Measurements from ENCODE around the gene RNU6-9. TPM values are rescaled to one million over a fixed set of nuclear protein-coding genes. Genes with fewer than 3 reads are reported as not detected.

RNU6-9 gene
- total RNA-seq, 2 donors from 2014 or later = not detected

DNA sequence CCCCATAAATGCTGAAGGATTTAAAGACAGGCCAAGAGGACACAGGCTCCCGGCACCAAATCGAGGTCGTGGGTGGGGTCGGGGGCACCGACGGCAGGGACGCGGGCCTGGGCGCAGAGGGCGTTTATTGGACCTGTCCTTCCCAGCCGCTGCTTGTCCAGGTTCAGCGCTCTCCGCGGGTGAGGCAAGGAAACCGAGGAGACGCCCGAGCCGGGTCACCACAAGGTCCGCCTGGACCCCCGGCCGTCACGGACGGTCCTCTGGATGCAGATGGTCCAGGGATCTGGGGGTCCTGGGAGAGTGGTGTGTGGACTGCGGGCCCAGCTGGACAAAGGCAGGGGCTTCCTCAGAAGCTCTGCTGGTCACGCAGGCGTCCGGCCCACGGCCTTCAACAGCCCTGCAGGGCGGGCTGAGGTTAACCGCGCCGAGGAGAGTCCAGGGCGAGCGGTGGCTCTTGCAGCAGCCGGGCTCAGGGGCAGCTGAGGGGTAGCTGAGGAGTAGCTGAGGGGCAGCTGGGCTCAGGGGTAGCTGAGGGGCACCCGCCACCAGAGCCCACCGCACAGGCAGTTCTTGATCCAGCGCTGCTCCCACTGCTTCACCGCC, 25.3 kb upstream of the RNU6-9 start:
- Mint-ChIP-seq H3K4me1 (peaks cover 18% of the 10 kb centered on the region), H3K36me3 (ENCODE audit: low read depth) (peaks cover 2% of the 10 kb centered on the region), H3K27me3 (no peaks in the 10 kb centered on the region), H3K4me3 (no peak overlapping the region), H3K27ac (peak overlapping the region; percentile 41)
- DNase-seq (no peak), ATAC-seq (no peak)
- H3K9me3 ChIP-seq (ENCODE audit: control insufficient read depth, low read length, poor library complexity, severe bottlenecking) = no peaks in the 10 kb centered on the region

DNA sequence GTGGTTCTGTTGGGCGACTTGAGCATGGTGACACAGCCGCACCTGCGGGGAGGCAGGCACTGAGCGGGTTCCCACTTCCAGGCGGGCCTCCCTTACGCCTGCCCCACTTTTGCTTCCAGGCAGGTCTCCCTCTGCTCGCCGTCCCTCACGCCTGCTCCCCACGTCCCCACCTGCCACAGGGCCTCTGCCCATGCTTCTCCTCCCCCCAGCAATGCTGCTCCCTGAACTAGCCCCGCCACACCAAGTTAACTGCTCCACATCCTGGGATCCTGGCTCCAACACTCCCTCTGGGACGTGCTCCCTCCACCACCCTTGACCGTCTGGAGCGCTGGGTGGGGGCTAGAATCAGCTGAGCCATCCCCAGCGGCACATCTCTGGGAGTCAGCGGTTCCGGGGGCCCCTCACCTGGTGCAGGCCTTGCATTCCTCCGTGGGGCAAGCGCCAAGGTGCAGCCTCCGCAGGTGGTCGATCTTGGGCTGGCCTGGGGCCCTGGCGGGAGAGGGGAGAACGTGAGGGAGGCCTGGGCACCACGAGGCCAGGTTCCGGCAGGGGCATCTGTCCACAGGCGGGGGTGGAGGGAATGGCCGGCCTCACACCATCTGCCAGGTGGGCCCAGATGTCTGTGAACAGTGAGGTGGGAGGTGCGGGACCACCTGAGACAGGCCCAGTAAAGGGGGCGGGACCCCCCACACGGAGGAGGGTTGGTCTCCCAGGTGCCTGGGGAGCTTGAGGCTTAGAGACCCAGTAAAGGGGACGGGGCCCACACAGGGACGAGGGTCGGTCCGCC, 24.6 kb upstream of the RNU6-9 start:
- Mint-ChIP-seq H3K4me3 (no peak overlapping the region), H3K4me1 (peaks cover 18% of the 10 kb centered on the region), H3K27ac (no peak overlapping the region), H3K36me3 (ENCODE audit: low read depth) (peaks cover 2% of the 10 kb centered on the region), H3K27me3 (no peaks in the 10 kb centered on the region)
- no peaks in the 10 kb centered on the region for H3K9me3 ChIP-seq (ENCODE audit: control insufficient read depth, low read length, poor library complexity, severe bottlenecking)
- ATAC-seq (no peak), DNase-seq (no peak)

DNA sequence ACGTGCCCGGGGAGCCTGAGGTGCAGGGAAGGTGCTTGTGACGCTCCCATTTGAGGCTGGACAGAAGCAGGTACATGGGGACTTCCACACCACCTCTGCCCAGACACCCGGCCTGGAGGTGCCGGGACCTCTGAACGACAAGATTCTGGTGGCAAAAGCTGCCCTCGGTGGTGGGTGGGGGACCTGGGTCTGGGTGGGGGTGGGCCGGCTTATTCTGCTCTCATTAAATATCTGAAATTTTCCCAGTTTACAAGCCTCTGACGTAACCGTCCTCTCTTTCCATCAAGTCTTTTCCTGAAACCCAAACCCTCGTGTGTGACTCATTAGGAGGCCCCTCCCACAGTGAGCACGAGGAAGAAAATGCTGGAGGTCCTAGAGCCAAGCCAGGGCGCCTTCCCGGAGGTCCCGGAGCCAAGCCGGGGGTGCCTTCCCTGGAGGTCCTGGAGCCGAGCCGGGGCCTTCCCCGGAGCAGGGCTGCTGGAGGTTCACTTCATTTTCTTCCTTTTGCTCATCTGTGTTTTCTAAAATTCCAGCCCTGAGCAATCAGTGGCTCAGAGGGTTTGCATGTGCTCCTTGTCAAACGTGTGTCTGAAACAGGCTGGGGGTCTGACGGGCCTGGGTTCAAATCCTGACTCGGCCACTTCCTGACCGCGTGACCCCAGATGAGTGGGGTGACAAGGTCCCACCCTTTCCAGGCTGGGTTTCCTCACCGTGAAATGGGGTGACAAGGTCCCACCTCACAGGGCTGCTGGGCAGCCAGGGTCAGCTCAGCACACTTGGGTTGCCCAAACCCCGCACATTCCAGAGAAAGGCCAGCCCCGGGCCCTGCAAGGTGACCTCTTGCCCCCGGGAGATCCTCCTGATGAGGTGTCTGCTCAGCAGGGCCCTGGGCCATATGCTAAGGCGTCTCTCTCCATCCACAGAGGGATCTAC, 23.8 kb upstream of the RNU6-9 start:
- ATAC-seq = no peak
- no peaks in the 10 kb centered on the region for H3K9me3 ChIP-seq (ENCODE audit: control insufficient read depth, low read length, poor library complexity, severe bottlenecking)
- no peak for DNase-seq
- peaks cover 16% of the 10 kb centered on the region for H3K4me1 Mint-ChIP-seq
- no peak overlapping the region for H3K4me3 Mint-ChIP-seq
- no peaks in the 10 kb centered on the region for H3K27me3 Mint-ChIP-seq
- H3K36me3 Mint-ChIP-seq (ENCODE audit: low read depth) = peaks cover 2% of the 10 kb centered on the region
- H3K27ac Mint-ChIP-seq = peak overlapping the region; percentile 87

DNA sequence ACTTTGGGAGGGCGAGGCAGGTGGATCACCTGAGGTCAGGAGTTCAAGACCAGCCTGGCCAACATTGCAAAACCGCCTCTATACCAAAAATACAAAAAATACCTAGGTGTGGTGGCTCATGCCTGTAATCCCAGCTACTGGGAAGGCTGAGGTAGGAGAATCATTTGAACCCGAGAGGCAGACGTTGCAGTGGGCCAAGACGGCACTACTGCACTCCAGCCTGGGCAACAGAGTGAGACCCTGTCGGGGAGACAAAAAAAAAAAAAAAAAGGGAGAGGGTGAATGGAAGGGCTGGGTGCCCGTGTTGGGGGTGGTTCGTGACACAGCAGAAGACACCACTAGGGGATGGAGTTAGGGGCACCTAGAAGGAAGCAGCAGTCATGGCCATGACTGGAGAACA, 23.0 kb upstream of the RNU6-9 start:
- peak overlapping the region; percentile 87 for H3K27ac Mint-ChIP-seq
- H3K27me3 Mint-ChIP-seq = no peaks in the 10 kb centered on the region
- no peak overlapping the region for H3K4me3 Mint-ChIP-seq
- H3K36me3 Mint-ChIP-seq (ENCODE audit: low read depth) = peaks cover 2% of the 10 kb centered on the region
- ATAC-seq (no peak), DNase-seq (no peak)
- no peaks in the 10 kb centered on the region for H3K9me3 ChIP-seq (ENCODE audit: control insufficient read depth, low read length, poor library complexity, severe bottlenecking)
- H3K4me1 Mint-ChIP-seq = peaks cover 16% of the 10 kb centered on the region

DNA sequence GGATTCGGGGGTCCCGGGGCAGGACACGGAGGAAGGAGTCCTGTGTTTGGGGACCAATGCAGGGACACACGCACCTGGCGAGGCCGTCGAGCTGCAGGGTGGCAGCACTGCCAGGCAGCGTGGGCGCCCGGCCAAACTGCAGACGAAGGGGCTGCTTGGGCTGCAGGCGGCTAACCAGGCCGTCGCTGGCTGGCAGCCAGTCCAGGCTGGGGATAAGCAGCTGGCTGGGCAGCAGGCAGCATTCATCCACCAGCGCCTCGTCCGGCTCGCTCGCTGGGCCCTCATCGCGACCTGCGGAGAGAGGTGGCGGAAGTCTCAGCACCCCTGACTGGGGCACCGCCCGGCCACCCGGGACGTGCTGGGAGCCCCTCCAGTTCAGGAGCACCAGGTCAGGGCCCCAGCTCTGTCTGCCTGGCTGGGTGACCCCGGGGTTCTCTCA, 22.3 kb upstream of the RNU6-9 start:
- H3K27ac Mint-ChIP-seq = peak overlapping the region; percentile 87
- H3K4me3 Mint-ChIP-seq = peak overlapping the region; percentile 89
- no peaks in the 10 kb centered on the region for H3K27me3 Mint-ChIP-seq
- ATAC-seq = no peak
- peaks cover 2% of the 10 kb centered on the region for H3K36me3 Mint-ChIP-seq (ENCODE audit: low read depth)
- peaks cover 16% of the 10 kb centered on the region for H3K4me1 Mint-ChIP-seq
- no peaks in the 10 kb centered on the region for H3K9me3 ChIP-seq (ENCODE audit: control insufficient read depth, low read length, poor library complexity, severe bottlenecking)
- DNase-seq = no peak

DNA sequence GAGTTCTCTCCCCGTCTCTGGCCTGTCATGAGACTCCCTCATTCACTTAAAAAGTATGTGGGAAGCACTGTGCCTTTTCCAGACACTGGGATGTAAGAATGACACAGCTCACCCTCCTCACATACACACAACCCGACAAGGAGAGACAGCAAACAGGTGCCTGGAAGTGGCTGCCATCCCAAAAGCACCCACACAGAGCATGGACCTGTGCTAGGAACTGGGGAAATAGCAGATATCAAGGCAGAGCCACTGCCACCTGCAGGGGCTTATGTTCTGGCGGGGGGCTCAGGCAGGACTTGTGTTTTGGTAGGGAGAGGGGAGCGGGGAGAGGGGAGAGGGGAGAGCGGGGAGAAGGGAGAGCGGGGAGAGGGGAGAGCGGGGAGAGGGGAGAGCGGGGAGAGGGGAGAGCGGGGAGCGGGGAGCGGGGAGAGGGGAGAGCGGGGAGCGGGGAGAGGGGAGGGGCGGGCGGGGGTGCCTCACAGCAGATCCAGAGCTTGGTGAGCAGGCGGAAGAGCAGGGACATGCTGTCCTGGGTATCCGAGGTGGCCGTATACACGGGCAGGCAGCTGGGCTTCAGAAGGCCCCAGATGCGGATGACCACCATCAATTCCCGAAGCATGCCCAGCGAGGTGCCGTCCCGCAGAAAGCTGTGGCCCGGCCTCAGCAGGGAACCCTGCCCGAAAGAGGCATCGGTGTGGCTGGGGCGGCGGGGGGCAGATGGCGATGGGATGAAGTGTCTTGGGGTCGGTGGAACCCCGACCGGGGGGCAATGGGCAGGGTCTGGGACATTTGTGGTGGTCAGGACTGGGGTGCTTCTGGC, 21.6 kb upstream of the RNU6-9 start:
- DNase-seq (no peak), ATAC-seq (no peak)
- H3K4me1 Mint-ChIP-seq = peaks cover 16% of the 10 kb centered on the region
- peak overlapping the region; percentile 89 for H3K4me3 Mint-ChIP-seq
- no peaks in the 10 kb centered on the region for H3K9me3 ChIP-seq (ENCODE audit: control insufficient read depth, low read length, poor library complexity, severe bottlenecking)
- no peaks in the 10 kb centered on the region for H3K27me3 Mint-ChIP-seq
- H3K36me3 Mint-ChIP-seq (ENCODE audit: low read depth) = peaks cover 2% of the 10 kb centered on the region
- peak overlapping the region; percentile 66 for H3K27ac Mint-ChIP-seq

DNA sequence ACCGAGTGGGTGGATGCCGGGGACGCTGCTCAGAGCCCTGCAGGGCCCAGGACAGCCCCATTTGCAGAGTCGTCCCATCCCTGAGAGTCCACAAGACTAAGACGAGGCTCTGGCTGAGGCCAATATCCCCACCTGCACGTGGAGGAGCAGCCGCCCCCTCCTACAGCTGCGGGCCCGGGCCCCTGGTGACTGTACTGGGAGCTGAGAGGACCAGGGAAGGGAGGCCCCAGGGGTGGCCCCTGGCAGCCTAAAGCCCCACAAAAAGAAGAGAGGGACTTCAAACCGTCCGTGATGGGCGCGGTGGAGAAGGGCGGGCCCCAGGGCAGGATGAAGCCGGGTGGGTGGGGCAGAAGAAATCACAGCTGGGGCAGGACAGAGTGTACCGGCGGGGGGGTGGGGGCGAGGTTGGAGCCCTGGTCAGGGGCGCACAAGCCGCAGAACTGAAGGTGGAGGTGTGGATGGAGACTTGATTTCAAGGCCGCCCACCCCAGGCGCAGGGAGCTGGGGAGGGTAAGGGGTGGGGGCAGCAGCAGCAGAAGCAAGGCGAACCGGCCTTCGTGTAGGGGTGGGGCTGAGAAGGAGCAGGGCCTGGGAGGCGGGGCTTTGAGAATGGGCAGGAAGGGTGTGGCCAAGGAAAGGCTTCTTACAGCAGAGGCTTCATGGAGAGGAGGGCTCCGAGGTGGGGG, 20.9 kb upstream of the RNU6-9 start:
- Mint-ChIP-seq H3K27me3 (no peaks in the 10 kb centered on the region), H3K27ac (peak overlapping the region; percentile 66), H3K4me1 (peaks cover 16% of the 10 kb centered on the region), H3K36me3 (ENCODE audit: low read depth) (peaks cover 2% of the 10 kb centered on the region), H3K4me3 (peak overlapping the region; percentile 89)
- DNase-seq (peak; percentile 70 to 79 (median 76)), ATAC-seq (peak; percentile 84)
- no peaks in the 10 kb centered on the region for H3K9me3 ChIP-seq (ENCODE audit: control insufficient read depth, low read length, poor library complexity, severe bottlenecking)

DNA sequence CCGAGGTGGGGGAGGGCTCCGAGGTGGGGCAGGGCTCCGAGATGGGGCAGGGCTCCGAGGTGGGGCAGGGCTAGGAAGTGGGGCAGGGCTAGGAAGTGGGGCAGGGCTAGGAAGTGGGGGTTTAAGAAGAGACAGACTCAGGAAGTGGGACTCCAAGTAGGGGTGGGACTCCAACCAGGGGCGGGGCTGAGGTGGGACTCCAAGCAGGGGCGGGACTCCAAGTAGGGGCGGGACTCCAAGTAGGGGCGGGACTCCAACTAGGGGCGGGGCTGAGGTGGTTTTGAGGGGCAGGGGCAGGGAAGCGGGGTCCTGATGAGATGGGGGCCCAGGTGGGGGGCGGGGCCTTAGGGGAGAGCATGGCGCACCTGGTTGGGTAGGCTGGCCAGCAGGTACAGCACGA, 20.2 kb upstream of the RNU6-9 start:
- DNase-seq (peak; percentile 57 to 81 (median 67)), ATAC-seq (peak; percentile 90)
- no peaks in the 10 kb centered on the region for H3K27me3 Mint-ChIP-seq
- H3K27ac Mint-ChIP-seq = peak overlapping the region; percentile 66
- peaks cover 2% of the 10 kb centered on the region for H3K36me3 Mint-ChIP-seq (ENCODE audit: low read depth)
- no peaks in the 10 kb centered on the region for H3K9me3 ChIP-seq (ENCODE audit: control insufficient read depth, low read length, poor library complexity, severe bottlenecking)
- H3K4me3 Mint-ChIP-seq = peak overlapping the region; percentile 89
- peaks cover 16% of the 10 kb centered on the region for H3K4me1 Mint-ChIP-seq

DNA sequence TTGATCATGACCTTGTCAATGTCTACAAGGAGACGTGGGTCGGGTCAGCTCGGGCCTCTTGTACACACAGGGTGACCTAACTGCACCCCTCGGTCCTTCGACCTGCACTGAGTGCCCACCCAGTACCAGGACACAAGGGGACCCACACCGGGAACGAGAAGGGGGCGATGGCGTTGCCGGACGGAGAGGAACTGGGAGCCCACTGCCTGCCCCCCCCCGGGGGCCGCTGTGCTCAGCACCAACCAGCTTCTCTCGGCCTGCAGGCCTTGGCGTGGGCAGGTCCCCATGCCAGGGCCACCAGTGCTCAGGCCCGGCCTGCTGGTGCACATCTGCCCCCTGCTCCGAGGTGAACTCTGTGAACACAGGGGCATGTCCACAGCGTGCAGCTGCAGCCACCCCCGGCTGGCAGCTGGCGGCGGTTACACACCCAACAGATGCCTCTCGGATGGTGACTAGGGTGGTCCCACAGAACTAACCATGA, 19.7 kb upstream of the RNU6-9 start:
- Mint-ChIP-seq H3K36me3 (ENCODE audit: low read depth) (peaks cover 2% of the 10 kb centered on the region), H3K4me3 (no peak overlapping the region), H3K27ac (no peak overlapping the region), H3K27me3 (no peaks in the 10 kb centered on the region), H3K4me1 (peaks cover 14% of the 10 kb centered on the region)
- no peaks in the 10 kb centered on the region for H3K9me3 ChIP-seq (ENCODE audit: control insufficient read depth, low read length, poor library complexity, severe bottlenecking)
- DNase-seq (no peak), ATAC-seq (no peak)

DNA sequence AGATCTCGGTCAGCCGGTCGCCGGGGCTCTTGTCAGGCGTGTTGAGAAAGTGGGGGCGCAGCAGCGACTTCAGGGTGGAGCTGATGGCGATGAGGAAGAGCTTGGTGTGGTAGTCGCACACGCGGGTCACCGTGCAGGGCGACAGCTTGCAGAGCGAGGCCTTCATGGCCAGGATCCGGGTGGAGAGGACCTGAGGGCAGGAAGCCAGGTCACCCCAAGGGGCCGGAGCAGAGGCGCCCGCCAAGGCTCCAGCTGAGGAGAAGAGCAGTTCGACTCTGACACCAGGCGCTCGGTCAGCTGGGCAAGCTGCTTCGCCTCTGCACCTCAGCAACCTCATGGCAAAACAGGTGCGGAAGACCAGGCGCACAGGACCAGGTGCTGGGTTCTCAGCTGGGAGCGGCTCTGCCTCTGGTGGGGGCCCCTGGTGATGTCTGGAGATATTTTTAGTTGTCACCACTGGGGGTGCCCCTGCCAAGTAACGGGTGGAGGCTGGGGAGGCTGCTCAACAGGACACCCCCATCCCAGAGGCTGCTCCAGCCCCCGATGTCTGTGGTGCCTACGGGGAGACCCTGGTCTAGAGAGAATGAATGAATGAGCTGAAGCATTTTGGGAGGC, 17.9 kb upstream of the RNU6-9 start:
- ATAC-seq (no peak), DNase-seq (no peak)
- no peak overlapping the region for H3K27ac Mint-ChIP-seq
- no peaks in the 10 kb centered on the region for H3K9me3 ChIP-seq (ENCODE audit: control insufficient read depth, low read length, poor library complexity, severe bottlenecking)
- no peak overlapping the region for H3K4me3 Mint-ChIP-seq
- H3K36me3 Mint-ChIP-seq (ENCODE audit: low read depth) = peaks cover 2% of the 10 kb centered on the region
- H3K27me3 Mint-ChIP-seq = no peaks in the 10 kb centered on the region
- peaks cover 11% of the 10 kb centered on the region for H3K4me1 Mint-ChIP-seq

DNA sequence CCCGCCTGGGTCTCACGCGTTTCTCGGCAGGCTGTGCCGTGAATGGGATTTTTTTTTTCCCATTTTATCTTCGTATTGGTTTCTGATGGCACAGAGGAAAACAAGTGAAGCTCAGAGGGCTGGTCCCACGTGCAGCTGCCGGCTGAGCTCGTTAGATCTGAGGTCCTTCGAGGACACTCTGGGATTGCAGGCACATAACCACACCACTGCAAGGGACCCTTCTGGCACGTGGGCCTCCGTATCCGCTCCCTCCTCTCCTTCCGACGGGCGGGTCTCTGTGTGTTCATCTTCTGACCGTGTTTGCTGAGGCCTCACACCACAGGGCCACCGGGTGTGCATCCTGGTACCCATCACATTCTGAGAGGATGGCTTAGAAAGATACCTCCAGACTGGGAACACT, 17.2 kb upstream of the RNU6-9 start:
- Mint-ChIP-seq H3K4me1 (peaks cover 10% of the 10 kb centered on the region), H3K36me3 (ENCODE audit: low read depth) (peaks cover 2% of the 10 kb centered on the region), H3K27ac (no peak overlapping the region), H3K4me3 (no peak overlapping the region), H3K27me3 (no peaks in the 10 kb centered on the region)
- no peaks in the 10 kb centered on the region for H3K9me3 ChIP-seq (ENCODE audit: control insufficient read depth, low read length, poor library complexity, severe bottlenecking)
- DNase-seq = no peak
- ATAC-seq = no peak
